ENCODE data around the gene SAMMSON.

GRCh38 chr3:69972672-69973071 lies 26.9 kb upstream of the SAMMSON start:
- TF ChIP-seq YY1 (IDR thresholded peaks at IDR 0.05; ENCODE audit: insufficient read depth, insufficient read length), result no peak
- no peak for TF ChIP-seq ZNF274 (IDR thresholded peaks at IDR 0.05; ENCODE audit: low read depth, low read length)
- TF ChIP-seq SUZ12 (IDR thresholded peaks at IDR 0.05; ENCODE audit: extremely low read depth, insufficient read depth, insufficient read length), result no peak
